Measurements from ENCODE around the gene LRRC10B.

Gene LRRC10B

DNA sequence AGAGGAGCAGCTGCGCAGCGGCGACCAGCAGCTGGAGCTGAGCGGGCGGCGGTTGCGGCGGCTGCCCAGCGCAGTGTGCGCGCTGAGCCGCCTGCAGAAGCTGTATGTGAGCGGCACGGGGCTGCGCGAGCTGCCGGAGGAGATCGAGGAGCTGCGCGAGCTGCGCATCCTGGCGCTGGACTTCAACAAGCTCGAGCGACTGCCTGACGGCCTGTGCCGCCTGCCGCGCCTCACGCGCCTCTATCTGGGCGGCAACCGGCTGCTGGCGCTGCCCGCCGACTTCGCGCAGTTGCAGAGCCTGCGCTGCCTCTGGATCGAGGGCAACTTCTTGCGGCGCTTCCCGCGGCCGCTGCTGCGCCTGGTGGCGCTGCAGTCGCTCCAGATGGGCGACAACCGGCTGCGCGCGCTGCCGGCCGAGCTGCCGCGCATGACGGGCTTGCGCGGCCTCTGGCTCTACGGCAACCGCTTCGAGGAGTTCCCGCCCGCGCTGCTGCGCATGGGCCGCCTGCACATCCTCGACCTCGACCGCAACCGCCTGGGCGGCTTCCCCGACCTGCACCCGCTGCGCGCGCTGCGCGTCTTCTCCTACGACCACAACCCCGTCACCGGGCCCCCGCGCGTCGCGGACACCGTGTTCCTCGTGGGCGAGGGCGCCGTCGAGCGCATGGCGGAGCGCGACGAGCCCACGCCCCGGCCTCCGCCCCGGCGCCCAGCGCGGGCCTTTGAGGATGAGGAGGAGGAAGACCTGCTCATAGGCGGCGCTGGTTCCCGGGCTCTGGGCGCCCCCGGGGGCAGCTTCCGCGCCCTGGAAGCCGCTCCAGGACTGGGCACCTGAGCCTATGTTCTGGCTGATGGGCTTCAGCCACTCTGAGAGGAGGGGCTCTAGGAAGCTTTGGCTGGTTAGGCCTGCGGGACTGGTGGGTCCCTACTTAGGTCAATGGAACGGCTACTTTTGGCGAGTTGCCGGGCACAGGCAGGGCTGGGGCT, 787 bp downstream of the LRRC10B start:
- peak; percentile 94 for DNase-seq (ENCODE audit: low spot score)

DNA sequence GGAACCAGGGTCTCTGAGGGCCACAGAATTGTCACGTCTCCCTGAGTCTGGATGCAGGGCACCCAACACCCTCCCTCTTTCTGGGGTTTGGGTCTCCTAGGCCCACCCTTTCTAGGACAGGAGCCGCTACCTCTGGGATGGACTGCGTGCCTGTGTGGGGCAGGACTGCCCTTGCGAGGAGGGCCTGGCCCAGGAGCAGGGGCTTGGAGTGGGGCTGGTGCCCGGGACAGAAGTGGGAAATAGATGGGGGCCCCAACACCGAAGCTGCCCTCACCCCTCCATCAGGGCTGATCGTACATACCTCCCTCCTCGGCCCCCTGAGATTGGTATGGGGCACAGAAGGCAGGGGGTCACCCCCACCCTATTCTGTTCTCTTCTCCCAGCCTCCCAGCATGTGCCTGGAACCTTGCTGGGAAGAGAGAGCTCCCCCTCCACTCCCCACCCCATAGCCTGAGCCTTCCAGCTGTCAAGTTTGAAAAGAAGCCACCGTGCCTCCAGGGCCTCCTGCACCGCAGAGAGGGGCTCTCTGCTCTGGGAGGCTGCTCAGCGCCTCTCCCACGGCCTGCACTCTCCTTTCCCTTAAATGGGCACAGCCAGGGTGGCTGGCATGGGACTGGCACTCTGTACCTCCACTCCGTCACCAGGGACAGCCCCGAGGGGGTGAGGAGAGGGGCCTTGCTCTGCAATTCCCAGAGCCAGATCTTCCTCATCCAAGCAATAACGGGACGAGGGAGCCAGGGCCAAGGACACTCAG, 1.8 kb downstream of the LRRC10B start:
- no peak for DNase-seq (ENCODE audit: low spot score)

DNA sequence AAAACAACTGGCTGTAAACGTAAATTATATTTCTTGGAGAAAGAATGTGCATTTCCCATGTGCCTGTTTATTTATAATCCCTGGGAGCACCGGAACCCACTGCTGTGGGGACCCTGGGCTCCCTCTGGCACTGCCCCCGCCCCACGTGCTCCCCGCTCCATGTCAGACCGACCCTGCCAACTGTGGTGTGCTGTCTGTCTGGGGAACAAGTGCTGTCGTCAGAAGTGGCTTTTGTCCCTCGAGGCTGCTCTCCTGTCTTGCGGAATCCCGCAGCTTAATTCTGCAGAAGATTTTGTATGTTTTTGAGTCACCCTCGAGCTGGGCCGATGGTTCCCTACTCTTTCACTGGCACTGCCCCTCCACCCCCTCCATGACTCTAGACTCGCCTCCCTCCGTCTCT, 2.4 kb downstream of the LRRC10B start:
- no peak for DNase-seq (ENCODE audit: low spot score)

DNA sequence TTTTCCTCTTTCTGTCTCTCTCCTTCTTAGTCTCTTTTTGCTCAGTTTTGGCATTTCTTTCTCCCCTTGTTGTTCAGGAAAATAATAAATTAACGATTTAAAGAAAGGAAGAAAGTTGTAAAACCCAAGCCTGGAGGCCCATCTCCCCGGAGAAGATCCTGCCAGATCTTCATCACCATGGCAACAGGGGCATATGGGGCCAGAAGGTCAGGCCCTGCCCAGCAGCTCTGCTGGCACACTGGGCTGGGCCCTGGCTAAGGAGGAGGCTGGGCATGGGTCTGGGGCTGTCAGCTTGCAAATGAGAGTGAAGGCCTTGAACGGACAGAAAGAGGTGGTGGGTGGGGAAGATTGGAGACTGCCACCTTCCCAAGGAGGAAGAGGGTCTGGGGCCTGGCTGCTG, 2.8 kb downstream of the LRRC10B start:
- DNase-seq (ENCODE audit: low spot score): no peak

DNA sequence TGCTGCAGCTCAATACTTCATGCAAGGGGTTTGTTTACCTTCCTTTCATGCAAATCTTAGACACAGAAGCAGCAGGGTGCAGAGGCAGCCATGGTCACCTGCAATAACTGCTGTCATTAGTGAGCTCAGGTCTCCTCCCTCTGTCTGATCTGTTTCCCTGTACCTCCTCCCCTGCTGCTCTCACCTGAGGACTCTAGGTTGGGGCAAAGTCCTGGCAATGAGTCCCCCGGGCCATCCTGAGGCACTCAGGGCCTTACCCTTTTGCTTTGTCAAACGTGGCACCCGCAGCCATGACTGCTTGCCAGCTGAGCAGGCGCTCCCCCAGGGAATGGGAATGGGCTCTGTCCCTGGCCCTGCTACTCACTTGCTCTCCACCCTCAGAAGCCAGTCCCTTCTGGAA, 3.9 kb downstream of the LRRC10B start:
- DNase-seq (ENCODE audit: low spot score): no peak

DNA sequence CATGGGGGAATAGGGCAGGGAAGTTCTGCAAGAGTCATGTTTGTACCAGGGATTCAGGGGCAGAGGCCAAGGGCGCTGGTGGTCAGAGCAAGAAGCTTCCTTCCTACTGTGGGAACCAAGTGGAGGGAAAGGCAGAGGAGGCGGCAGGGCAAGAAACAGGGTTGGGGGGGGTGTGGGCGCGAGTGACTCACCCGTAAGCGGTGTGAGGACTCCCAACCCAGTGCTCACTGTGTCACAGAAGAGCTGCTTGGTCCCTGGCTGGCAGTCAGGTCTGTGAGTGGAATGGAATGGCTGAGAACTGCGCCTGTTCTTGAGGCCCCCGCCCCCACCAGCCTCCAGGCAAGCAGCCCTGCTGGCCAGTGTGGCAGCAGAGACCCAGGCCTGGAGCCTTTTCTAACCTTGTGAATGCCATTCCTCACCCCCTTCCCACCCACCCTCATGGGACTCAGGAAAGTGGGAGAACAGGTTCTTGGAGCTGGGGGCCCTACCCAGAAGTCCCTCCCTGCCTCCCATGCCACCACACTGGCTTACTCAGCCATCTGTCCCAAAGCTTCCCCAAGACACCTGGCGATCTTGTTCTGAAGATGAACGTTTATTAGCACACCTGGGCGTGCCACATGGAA, 4.7 kb downstream of the LRRC10B start:
- no peak for DNase-seq (ENCODE audit: low spot score)

DNA sequence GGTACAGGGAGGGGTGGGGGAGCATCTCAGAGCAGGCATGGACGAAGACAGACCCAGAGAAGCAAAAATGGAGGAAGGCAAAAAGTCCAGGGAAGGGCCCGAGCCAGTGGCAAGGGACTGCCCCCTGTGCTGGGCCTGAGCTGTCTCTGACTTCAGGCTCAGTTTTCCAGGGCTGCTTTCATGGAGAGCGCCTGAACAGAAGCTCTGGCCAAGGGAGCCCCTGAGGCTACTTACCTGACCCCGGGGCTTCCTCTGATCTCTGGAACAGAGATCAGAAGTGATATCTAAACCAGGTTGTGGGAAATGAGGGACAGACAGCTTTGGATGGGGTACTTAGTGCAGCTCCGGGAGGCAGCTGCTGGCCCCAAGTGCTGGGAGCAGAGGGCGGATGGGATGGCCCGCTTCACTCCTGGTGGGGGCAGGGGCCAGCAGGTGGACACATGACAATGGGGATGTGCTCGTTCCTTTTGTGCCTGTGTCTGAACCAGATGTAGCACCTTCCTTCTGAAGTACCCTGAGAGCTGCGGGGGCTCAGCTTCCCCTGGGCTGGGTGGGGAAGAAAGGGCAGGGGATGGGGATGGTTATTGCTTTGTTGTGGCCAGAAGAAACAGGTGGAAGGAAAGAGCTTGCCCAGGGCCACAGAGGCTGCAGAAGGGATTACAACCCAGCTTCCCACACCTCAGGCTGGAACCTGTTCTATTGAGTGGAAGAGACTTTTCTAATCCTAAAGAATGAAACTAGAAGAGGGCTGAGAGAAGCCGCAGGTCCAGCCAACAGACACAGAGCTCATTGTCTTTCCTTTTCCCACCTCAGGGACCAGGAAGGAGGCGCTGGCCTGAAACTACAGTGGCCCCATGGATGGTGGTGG, 5.7 kb downstream of the LRRC10B start:
- no peak for DNase-seq (ENCODE audit: low spot score)

- DNase-seq (ENCODE audit: low spot score): no peak
These were observed 7.1 kb downstream of the LRRC10B start for GRCh38 chr11:61515686-61516085.

DNA sequence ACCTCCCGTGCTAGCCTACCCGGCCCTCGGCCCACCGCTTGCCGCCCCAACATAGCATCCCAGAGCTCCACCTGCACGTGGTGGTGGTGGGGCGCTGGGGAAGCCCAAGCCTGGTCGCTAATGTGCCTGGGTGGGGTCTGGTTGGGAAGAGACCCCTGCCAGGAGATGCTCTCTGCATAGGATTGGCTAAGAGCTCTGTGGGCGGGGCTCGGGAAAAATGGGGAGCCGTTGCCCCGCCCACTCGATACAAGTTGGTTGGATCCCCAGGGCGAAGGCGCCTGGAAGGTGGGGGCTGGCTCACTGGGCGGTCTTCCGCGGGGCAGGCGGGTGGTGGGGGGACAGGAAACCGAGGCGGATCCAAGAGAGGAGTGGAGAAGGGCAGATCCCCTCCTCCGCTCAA, 7.6 kb downstream of the LRRC10B start:
- DNase-seq (ENCODE audit: low spot score): no peak

DNA sequence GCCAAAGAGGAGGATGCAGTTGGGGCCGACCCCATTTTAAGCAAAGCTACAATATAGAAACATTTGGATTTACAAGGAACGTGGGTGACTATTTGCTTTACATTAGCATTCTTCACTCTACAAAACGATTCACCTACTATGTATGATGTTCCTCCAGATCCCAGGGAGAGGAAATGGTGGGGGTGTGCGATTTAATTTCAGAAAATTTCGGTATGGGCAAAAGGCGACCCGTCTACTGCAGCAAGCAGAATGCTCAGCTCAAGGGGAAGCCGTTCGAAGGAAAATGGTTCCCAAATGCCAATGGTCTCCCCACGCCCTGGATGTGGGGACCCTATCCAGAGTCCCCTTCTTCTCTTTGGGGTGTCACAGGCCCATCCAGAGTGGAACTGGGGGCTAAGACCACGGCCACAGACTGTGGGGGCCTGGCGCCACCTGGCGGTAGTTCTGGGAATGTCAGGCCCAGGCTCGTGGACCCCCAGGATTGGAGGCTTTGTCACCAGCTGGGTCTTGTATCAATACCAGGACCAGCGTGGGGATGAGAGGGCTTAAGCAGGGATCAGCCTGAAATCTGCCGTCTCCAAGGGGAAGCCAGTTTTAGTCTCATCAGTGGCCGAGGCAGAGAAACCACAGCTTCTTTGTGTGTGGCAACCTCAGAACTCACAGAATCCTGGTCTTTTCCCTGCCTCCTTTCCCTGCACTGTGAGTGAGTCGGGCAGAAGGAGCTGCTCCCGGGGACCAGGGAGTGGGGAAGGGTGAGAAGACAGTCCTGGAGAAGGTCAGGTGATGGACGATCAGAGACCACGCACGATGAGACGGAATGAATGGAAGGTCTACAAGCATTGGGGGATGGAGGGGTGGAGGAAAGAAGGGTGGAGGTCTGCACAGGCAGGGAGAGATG, 8.4 kb downstream of the LRRC10B start:
- DNase-seq (ENCODE audit: low spot score): peak; percentile 84

DNA sequence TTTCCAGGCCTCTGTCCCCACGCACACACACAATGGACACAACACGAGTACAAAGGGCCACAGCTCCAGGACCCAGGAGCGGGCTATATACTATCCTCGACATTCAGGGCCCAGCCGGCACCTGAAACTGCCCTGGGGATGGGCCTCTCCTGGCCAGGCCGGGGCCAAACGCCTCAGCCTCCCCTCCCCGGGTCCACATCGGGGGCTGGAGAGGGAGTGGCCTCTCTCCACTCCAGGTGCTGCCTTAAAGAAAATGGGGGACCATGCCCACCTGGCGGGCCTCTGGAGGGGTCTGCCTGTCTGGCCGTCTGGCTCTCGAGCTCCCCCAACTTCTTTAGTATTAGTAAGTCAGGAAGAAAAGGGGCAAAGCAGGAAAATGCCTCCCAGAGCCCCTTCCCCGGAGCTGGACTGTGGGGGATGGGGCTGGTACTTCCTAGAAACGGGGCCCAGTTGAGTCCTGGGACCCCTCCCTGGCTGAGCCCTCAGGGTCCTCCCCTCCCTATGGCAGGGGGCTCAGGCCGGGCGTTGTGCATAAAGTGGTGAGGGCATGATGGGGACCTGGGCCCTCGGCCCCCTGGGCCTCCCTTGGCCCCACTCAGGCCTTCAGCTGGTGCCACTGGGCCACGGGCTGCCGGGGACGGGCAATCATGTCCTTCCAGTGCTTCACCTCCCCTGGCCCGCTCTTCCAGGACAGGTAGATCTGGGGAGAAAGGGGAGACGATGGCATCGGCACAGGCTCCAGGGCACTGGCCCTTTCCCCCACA, 9.7 kb downstream of the LRRC10B start:
- DNase-seq (ENCODE audit: low spot score): no peak

DNA sequence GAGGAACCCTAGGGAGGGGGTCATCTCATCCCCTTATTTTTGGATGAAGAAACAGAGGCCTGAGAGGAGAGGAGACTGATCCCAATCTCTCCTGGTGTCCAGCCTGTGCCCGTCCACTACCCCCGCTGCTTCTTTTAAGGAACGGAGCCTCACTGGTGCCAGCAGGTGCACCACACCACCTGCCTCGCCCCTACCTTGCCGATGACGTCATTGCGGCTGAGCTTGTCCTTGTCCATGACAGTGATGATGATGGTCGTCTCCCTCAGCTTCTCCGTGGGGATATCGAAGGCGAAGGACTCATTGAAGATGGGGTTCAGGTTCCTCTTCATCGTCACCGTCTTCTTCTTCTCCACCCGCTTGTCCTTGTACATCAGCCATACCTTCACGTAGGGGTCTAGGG, 14.3 kb downstream of the LRRC10B start:
- DNase-seq (ENCODE audit: low spot score): no peak

DNA sequence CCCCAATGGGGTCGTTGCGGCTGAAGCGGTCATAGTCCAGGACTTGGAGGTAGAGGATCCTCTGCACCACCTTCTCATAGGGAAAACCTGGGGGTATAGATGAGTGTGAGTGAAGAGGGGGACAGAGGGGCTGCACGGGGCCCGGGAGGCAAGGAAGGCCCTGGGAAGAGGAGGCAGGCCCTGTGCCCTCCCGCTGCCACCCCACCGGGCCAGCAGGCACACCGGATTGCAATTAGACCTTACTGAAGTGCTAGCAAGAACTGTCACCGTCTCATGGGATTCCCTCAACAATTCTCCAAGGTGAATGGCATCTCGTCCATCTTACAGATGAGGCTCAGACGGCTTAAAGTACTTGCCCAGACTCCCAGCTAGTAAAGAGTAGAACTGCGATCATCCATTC, 15.9 kb downstream of the LRRC10B start:
- no peak for DNase-seq (ENCODE audit: low spot score)

GRCh38 chr11:61524963-61525587, 16.5 kb downstream of the LRRC10B start:
- no peak for DNase-seq (ENCODE audit: low spot score)

- no peak for DNase-seq (ENCODE audit: low spot score)
These were observed 17.7 kb downstream of the LRRC10B start for GRCh38 chr11:61526229-61526628.

- no peak for DNase-seq (ENCODE audit: low spot score)
These were observed 18.6 kb downstream of the LRRC10B start for GRCh38 chr11:61526956-61527731.

GRCh38 chr11:61528114-61528513, 19.6 kb downstream of the LRRC10B start:
- DNase-seq (ENCODE audit: low spot score): no peak

- DNase-seq (ENCODE audit: low spot score): no peak
These were observed 21.1 kb downstream of the LRRC10B start for GRCh38 chr11:61529537-61530225.

Measured in AG20443 (cell line).